Lower lobe of right lung (tissue), 2 donors: ENCODE measurements around the gene FAR1. TPM values are rescaled to one million over a fixed set of nuclear protein-coding genes. Genes with fewer than 3 reads are reported as not detected.
"Not testable (repeated sequence)": the region's sequence is repeated elsewhere in the genome, so short reads cannot be mapped to it uniquely, and the experiment has no call there.

Experiments used
- ATAC-seq, 2 donors: fragments of 200-7000 bp; cut with Tn5 transposase; one replicate each; pipeline ENCODE4 v1.9.1; 2020 to 2022; ENCODE audit warnings: mild to moderate bottlenecking in 2 of 2, moderate library complexity in 2 of 2
- DNase-seq: peaks from one replicate; pipeline ENCODE4 v3.0.0-alpha.2; 2020
- H3K27ac ChIP-seq: fragments of 200-600 bp; one replicate; pipeline ENCODE4 v1.8.0; 2022
- H3K27me3 ChIP-seq: fragments of 200-600 bp; one replicate; pipeline ENCODE4 v1.8.0; 2022; ENCODE audit warnings: low read depth
- H3K36me3 ChIP-seq: fragments of 200-600 bp; one replicate; pipeline ENCODE4 v1.8.0; 2022; ENCODE audit warnings: mild to moderate bottlenecking
- H3K4me1 ChIP-seq: fragments of 200-600 bp; one replicate; pipeline ENCODE4 v1.8.0; 2022
- H3K4me3 ChIP-seq: fragments of 200-600 bp; one replicate; pipeline ENCODE4 v1.8.0; 2022; ENCODE audit warnings: mild to moderate bottlenecking
- H3K9me3 ChIP-seq: fragments of 200-600 bp; one replicate; pipeline ENCODE4 v1.8.0; 2022
- CTCF ChIP-seq: fragments of 200-600 bp; IDR thresholded peaks from one replicate; pipeline ENCODE4 v1.8.0; 2022; ENCODE audit warnings: antibody characterized with exemption, mild to moderate bottlenecking
- intact Hi-C: fragments of 100-400 bp; cut with DNase I; formaldehyde crosslinking; loops from one replicate; pipeline ENCODE4 v1.11.0; 2022
- total RNA-seq: library from RNA; stranded (reverse); fragmentation: NEBNext Ultra II Directional; extraction: Animal tissue kit (Norgen Biotek cat#: 25700); gene quantifications from one replicate; pipeline ENCODE4 v1.2.1, GENCODE V29; 2021
- donor health status: DM: no; HTN: yes; CAD: no; lungs with severe emphysema.

Gene FAR1
- total RNA-seq, 1 donor from 2014 or later: 65.3 TPM

GRCh38 chr11:13649619-13650018 is 18.8 kb upstream of the FAR1 start:
- no peak overlapping the region for H3K27ac ChIP-seq
- ATAC-seq (no peak), DNase-seq (no peak)
- H3K36me3 ChIP-seq: no peaks in the 10 kb centered on the region
- no peaks in the 10 kb centered on the region for H3K4me1 ChIP-seq
- no peaks in the 10 kb centered on the region for H3K9me3 ChIP-seq
- TF ChIP-seq CTCF: no peak
- no peaks in the 10 kb centered on the region for H3K27me3 ChIP-seq
- intact Hi-C loops: no loop called here
- no peak overlapping the region for H3K4me3 ChIP-seq

GRCh38 chr11:13651515-13651914 is 17.0 kb upstream of the FAR1 start:
- H3K27ac ChIP-seq, H3K9me3 ChIP-seq, H3K27me3 ChIP-seq, H3K4me1 ChIP-seq, ATAC-seq, DNase-seq, intact Hi-C loops, H3K4me3 ChIP-seq, H3K36me3 ChIP-seq: not testable (repeated sequence)

- ATAC-seq: no peak
- no peaks in the 10 kb centered on the region for H3K36me3 ChIP-seq
- no peak overlapping the region for H3K4me3 ChIP-seq
- H3K27ac ChIP-seq: no peak overlapping the region
- H3K9me3 ChIP-seq: peaks cover 12% of the 10 kb centered on the region
- intact Hi-C loops: no loop called here
- no peaks in the 10 kb centered on the region for H3K27me3 ChIP-seq
- no peak for DNase-seq
- TF ChIP-seq CTCF: no peak
- H3K4me1 ChIP-seq: no peaks in the 10 kb centered on the region
Observed at GRCh38 chr11:13661074-13661623, 7.3 kb upstream of the FAR1 start.

GRCh38 chr11:13663631-13664071 is 4.8 kb upstream of the FAR1 start:
- H3K4me3 ChIP-seq: no peak overlapping the region
- TF ChIP-seq CTCF: no peak
- no peak overlapping the region for H3K27ac ChIP-seq
- ATAC-seq (no peak), DNase-seq (no peak)
- H3K9me3 ChIP-seq: peaks cover 12% of the 10 kb centered on the region
- intact Hi-C loops: no loop called here
- H3K4me1 ChIP-seq: no peaks in the 10 kb centered on the region
- H3K36me3 ChIP-seq: no peaks in the 10 kb centered on the region
- no peaks in the 10 kb centered on the region for H3K27me3 ChIP-seq

- no peak for TF ChIP-seq CTCF
- intact Hi-C loops: no loop called here
- no peak overlapping the region for H3K4me3 ChIP-seq
- H3K27ac ChIP-seq: no peak overlapping the region
- ATAC-seq (no peak), DNase-seq (no peak)
- no peaks in the 10 kb centered on the region for H3K36me3 ChIP-seq
- peaks cover 1% of the 10 kb centered on the region for H3K4me1 ChIP-seq
- peaks cover 7% of the 10 kb centered on the region for H3K9me3 ChIP-seq
- H3K27me3 ChIP-seq: no peaks in the 10 kb centered on the region
Observed at GRCh38 chr11:13664351-13664750, 4.1 kb upstream of the FAR1 start.

GRCh38 chr11:13666708-13667107 is 1.8 kb upstream of the FAR1 start:
- TF ChIP-seq CTCF: no peak
- Histone ChIP-seq H3K4me3 (no peak overlapping the region), H3K36me3 (no peaks in the 10 kb centered on the region), H3K4me1 (peaks cover 20% of the 10 kb centered on the region), H3K9me3 (no peaks in the 10 kb centered on the region), H3K27me3 (no peaks in the 10 kb centered on the region), H3K27ac (no peak overlapping the region)
- DNase-seq: no peak
- intact Hi-C loops: no loop called here
- ATAC-seq: no peak
